NCI-H69 (cell line): ENCODE measurements around the gene GALNT18.

Experiments used
- DNase-seq: peaks from one replicate; lab custom pipeline; 2025; lab: John Stamatoyannopoulos, UW

GALNT18 gene

DNA sequence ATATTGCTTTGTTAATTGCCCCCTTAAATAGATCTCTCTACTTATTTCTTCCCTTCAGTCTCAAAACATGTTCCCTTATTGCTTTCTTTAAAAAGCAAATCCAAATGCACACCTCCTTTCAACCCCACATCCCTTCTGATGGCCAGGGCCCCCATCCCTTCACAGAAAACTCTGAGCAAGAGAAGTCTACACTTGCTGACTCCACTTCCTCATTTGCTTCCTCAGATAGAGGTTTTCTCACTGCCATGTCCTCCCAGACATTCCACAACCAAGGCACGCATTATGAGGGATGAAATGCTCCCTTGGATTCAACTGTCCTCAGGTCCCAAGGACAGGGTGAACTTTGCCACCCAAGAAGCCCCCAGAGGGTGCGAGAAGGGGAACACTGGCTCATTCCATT is 311.9 kb downstream of the GALNT18 start:
- no peak for DNase-seq

DNA sequence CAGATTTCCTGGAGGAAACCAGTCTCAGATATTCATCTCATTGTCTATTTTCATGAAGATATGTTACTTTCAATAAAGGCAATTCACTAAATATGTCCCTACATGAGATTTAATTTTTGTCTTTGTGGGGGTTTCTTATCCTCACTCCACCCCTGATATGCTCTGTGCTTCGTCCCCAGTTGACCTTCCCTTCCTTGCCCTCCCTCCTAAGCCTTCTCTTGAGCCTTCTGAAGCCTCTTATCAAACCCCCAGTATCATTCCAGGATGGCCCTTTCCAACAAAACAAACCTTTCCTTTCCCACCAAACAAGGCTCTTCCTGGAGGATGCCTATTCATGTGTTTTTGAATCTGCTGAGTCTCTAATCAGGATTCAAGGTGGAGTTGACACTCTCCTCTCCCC is 313.6 kb downstream of the GALNT18 start:
- DNase-seq: no peak

DNA sequence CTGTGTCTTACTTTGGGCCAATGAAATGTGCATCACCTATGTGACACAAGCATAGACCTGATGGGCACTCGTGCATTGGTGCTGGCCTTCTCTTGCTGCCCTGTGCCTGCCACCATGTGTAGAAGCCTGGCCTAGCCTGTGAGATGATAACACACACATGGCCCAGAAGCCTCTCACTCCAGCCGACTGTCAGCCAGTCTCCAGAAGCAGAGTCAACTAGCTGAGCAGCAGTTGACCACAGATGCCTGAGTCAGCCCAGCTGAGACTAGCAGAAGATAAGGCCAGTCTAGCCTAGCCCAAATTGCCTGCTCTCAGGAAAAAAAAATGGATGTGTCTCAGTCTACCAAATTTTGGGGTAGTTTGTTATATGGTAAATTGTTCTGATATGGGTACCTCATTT is 314.9 kb downstream of the GALNT18 start:
- no peak for DNase-seq

DNA sequence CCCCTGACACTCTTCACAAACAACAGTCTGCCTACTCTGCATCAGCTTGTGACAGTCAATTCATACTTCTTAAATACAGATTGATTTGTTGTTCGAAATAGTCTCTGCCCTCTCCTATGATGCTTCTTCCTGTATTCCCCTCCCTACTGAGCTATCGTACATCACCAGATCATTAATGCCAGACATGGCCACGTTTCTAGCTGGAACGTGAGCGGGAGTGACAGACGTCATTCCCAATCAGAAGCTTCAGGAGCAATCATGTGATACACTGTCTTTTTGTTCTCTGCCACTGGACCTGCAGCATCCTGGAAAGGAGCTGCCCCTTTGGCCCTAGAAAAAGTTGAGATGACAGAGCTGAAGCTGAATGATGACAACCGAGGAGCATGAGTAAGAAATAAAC is 317.3 kb downstream of the GALNT18 start:
- no peak for DNase-seq

DNA sequence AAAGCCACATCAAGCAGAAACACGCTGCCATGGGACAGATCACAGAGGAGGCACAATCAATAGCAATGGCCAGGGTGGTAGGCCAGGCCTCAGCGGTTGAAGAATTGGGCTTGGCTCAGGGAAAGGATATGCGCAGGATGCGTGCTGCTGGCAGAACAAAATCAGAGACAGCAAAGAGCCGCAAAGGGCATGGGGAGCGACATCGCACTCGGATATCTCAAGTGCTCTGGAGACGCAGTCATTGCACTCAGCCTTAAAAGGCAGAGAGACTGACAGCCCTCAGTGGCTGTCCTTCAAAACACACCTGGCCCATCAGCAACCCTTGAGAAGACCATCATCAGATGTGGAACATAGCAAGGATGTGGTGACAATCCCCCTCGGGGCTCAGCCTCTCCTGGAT is 319.2 kb downstream of the GALNT18 start:
- no peak for DNase-seq

DNA sequence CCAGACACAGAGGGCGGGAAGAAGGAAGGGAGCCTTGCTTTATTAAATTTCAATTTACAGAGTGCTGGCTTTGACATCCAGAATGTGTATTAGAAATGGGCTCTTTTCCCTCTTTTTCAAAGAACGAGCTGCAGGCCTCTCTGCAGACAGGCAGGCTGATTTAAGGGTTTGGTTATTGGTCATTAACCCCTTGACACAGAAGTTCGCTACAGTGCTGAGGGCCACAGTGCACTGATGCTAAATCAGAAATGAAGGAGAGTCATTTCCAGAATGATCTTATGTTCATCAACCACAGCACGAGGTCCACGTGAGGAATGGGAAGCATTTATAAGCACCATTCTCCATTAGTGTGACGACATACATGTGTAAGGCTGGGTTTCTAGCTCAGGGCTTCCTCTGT is 320.6 kb downstream of the GALNT18 start:
- DNase-seq: no peak

DNA sequence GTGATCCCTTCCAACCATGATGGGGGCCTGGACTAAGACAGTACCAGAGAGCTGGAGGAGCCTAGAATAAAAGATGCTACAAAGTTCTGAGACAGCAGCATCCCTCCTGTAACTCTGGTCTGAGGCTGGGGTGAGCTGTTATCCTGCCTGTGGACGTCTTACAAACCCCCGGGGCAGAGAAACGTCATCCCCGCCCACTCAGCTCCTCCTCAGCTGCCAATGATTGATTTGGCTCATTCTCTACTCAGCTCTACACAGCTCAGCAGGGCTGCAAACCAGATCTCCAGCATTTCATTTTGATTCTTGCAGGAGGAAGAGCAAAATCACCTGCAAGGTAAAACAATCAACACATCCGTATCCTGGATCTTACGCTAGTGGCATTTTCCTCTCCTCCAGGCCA is 324.2 kb downstream of the GALNT18 start:
- peak; percentile 32 for DNase-seq

DNA sequence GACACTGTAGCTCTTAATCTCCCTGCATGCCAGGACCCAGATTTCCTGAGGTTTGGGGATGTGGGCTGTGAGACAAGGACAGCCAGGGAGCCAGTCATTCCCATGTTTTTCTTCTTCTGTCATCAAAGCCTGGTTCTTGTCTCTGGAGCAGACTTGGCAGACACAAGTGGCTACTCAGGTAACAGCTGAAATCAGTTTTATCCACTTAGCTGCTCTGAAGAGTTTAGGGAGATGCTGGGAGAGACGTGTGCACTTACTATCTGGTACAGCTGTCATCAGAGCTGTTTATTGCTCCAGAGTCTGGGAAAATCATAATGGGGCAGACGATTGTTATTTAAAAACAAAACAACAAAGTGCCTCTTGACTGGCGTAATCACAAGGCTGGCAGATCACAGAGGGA is 325.4 kb downstream of the GALNT18 start:
- no peak for DNase-seq

DNA sequence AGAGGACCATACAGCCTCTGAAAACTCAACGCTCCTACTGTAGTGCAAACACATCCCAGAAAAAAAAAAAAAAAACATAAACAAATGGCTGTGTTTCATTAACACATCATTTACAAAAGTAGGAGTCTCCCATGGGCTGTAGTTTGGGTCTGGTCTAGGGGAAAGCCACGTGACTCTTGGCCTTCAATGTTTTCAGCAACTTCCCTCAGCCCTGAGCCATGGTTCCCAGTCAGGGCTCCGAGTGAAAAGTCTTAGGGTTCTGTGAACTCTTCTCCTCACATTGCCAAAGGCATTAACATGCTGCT is 327.3 kb downstream of the GALNT18 start:
- no peak for DNase-seq

DNA sequence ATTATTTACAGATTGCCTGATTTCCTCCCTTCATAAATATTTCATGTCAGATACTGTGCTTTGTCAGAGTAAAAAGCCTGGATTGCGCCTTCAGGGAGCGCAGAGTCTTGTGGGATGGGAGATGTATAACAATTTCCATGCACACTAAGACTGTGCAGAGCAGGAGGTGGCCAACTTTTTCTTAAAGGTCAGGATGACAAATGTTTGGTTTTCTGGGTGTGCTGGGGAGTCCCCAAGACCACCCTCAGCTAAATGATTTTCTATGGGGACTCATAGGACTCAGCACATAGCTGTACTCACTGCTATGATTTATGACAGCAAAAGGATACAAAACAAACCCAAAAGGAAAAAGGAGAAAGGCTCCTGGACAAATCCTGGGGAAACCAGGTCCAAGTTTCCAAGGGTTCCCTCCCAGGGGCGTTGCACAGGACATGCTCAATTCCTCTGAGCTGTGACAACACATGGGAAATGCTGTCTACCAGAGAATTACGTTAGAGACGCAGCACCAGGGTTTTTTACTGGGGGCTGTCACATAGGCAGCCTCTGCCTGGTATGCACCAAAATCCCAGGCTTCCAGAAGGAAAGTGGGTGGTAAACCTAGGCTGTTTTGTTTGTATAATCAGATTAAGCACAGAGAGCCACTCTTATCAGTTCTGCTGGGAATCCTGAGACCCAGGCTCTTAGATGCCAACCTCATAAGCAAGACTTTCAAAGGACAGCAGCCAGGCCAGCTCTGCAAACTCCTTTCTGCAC is 327.8 kb downstream of the GALNT18 start:
- DNase-seq: no peak

DNA sequence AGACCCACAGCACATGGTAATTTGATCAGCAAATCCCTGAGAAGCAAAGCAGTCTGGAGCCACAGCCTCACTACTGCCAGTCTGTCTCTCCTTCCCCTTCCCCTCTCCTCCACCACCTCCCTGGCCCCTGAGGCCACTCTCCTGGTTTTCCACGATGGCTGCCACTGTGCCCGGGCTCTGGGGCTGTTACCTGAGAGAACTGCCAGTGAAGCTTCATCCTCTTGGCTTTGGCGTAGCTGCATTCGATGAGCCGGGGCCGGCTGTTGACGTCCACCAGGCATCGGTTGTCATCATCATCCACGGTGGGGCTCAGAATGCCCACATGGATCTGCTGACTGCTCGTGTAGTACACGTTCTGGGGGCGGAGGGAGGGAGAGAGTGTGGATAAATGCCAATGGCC is 329.0 kb downstream of the GALNT18 start:
- DNase-seq: no peak

DNA sequence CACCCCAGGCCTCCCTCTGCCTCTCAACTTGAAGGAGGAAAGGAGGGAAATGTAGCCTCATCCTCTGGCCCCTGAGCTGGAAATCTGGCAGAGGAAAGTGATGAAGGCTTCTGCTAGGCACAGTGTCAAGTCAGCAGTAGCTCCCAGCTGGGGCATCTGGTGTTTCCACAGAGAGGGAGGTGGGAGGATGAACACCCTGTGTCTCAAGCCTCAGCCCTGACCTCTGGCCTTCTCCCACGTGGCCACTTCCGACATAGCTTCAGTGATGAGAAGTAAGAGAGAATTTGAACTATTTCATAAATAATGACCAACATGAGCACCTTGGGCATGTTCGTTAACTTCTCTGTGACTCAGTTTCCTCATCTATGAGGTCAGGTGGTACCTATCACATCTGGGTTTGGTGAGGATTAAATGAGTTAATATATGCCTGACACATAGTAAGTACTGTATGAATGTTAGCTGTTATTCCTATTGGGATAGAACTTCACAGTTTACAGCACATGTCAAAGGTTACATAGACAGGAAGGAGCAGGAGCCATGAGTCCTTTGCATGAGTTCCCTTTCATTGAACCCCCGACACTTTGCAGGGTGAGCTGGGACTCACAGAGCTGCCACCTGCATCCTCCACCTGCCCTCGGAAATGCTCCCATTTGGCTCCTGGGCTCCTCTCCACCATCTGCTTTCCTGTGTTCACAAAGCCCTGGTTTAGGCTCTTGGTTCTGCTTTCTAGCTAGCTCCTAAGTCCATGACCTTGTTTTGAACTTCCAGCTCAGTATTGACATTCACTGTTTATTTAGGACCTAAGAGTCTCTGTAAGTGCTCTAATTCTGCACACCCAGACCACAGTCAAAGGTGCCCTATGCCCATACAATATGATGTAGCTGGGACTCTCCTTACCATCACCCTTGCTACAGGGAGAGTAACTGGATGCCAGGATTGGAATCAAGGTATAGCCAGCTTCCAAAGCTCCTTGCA is 330.5 kb downstream of the GALNT18 start:
- peak; percentile 75 for DNase-seq

DNA sequence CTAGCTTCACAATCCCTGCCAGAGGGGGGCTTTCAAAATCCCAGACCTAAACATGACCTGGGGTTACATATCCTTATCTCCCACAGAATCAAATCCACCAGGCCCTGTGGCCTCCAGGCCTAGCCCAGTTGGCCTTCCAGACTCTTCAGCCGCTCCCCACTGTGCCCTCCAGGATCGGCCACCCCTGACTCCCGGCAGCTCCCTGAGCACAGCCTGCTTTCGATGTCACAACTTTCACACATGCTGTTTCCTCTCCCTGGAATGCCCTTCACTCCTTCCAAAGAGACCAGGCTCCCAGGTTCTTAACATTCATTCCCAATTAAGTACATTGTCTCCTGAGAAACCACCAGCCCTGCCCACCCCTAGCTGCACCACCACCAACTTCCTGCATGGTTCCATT is 331.5 kb downstream of the GALNT18 start:
- no peak for DNase-seq

DNA sequence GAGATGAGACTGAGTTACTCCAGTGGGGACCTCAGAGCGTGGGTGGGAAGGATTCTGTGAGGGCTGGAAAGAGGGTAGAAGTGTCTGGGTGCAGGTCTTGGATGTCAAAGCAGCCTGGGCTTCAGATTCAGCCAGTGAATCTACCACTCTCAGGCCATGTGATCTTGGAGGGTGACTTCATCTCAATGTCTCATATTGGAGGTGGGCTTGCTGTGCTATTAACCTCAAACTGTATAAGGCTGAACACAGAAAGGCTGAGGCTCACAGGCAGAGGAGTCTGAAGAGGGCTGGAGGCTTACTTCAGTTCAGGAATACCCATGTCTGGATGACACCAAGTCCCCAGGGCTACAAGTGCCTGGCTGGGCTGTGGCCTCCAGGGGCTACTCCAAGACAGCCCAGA is 332.1 kb downstream of the GALNT18 start:
- DNase-seq: no peak

DNA sequence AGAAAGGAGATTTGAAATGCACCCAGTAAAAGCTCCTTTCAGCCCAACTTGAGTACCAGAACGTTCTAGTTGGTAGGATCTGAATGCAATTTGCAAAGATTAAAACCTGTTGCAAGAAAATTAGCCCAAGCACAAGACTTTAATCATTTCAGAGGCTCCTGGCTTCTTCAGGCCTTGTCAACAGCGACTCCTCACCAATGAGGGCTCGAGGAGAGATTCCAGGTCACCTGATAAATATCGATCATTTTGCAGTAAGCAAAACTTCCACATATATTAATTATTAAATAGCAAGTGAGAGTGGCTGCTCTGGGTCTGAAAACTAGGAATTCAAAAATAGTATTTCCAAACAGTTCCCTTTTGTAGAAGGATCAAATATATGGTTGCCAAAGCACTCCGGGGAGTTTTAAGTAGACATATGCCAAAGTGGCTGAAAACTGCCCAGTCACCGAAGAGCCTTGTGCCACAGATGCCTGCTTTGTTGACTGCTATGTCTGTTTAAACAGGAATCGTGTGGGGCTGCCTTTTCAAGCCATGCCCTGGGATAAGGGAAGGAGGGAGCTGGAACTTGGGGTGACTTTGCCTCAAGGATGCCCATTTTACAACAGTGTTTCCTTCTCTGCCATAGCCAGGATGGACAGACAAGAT is 332.7 kb downstream of the GALNT18 start:
- peak; percentile 33 for DNase-seq

DNA sequence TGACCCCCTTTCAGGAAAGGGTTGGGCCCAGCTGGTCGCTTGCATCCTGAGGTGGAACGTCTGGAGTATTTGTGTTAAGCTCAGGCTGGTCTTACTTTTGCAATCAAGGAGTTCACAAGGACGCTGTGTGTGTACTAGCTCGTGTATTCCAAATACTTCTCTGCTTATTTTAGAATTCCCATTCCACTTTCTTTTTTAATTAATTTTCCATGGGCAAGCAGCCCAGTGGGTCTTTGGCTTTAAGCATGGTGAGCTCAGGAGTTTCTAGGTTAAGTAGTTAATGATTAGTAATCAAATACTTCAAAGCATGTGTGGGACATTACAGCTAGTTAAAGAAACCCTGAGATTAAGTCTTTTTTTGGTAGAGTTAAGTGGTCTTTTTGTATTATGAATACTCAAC is 337.3 kb downstream of the GALNT18 start:
- no peak for DNase-seq

DNA sequence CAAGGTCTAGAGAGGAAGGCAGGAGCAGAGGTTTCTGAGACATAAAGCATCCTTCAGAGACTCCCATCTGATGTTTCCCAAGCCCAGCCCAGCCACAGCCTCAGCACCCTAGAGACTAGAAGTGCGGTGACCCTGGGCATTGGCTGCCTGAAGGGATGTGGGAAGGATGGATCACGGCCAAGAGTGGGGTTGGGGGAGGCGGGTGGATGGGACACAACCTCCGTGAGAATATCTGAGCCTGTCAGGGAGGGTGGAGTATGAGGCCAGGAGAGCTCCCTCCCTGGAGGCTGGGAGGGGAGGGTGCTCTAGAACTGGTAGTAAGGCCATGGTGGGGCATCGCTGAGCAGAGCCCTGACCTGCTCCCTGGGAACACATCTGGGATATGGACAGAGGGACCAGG is 340.2 kb downstream of the GALNT18 start:
- DNase-seq: peak; percentile 32

DNA sequence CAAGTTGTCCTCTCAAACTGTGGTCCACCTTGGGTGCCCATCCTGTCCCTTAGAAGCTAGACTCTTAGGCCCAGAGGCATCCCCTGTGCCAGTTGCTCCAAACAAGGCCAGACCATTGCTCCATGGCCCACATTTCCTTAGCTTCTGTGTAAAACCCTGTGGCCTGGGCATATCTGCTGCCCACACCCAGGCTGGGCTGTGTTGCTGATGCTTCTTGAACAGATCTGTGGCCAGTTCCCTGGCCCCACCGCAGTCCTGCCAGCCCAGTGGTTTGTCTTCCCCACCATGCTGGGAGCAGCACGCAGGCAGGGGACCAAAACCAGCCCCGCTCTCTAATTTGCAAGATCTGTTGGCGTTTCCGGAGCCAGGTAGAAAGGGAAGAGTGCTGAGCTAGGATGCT is 341.0 kb downstream of the GALNT18 start:
- DNase-seq: no peak

DNA sequence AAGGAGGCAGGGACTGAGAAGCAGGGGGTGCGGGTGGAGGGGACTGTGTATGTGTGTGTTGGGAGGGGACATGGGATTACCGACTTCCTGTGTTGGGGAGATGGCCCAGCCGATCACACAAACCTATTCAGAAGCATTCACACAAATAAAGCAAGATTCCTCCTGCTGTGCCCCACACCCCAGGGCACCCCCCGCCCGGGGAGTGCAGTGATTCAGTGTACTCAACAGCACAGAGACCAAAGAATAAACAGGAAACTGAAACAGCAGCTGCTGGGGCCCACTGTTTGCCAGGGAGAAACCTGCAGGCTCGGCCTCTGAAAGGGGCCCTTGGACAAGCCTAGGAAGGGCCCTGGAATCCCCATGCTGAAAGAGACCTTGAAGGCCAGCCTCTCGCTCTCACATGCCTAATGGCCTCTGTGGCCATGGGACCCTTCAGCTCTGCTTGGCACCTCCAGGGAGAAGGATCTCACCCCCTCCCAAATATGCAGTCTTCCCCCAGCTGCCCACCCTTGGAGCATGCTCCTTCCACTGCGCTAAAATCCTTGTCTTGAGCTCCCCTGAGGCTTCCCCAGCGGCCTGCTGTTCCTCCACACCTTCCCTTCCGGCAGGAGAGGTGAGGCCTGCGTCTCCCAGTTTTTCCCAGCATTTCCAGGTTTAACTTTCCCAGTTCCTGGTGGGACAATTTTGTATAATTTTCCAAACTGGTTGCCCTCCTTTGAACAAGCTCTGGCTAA is 341.7 kb downstream of the GALNT18 start:
- DNase-seq: peak; percentile 96

DNA sequence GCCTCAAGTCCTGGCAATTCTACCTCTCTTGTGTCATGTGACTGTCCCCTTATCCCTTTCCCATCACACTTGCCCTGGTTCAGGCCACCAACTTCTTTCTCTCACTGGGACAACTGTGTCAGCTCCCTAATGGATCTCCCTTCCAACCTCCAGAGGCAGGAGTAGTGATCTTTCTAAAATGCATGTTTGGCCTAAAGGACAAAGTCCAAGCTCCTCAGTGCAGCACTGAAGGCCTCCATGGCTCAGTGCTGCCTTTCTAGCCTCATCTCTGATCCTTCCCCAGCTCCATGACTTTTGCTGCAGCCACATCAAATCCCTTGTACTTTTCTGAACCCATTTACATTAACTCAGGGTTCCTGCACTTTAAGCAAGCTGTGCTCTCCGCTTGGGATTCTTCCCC is 349.6 kb downstream of the GALNT18 start:
- no peak for DNase-seq

DNA sequence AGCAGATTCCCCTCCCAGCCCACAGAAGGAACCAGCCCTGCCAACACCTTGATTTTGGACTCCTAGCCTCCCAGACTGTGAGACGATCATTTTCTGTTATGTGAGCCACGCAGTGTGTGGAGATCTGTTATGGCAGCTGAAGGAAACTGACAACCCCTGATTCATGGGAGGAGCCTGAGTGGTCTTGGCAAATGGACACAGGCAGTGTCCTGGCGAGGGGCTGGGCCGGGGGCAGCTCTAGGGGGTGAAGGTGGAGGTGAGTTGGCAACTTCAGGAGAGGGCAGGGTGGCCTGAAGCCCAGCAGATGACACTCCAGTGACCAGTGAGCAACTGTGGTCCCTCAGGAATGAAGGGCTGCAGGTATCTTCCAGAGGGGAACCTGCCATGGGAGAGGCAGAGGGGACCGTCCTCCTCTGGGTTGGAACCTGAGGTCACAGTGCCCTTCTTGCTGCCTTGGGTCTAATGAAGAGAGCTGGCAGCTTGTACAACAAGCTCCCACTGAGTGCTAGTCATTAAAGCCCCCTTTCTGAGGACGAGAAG is 351.5 kb downstream of the GALNT18 start:
- no peak for DNase-seq

DNA sequence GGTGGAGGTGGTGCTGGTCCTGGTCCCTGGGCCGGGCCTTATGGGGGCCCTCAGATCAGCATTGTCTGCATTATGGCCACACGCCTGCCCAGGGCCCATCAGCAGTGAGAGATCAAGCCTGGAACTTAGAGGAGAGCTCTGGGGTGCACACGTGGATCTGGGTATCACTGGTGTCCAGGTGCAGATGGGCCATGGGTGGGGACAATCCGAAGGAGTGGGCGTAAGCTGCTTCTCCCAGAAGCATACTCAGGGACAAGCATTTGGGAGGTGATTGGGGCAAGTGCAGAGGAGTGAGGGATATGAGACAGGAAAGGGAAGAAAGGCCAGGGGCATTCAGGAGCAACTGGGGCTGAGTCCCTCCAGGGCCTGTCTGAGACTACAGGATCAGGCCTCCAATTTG is 353.1 kb downstream of the GALNT18 start:
- no peak for DNase-seq
